NCI-H460 (cell line): ENCODE data around the gene TMEM120B. TPM values are rescaled to one million over a fixed set of nuclear protein-coding genes. Genes with fewer than 3 reads are reported as not detected.
"Not testable (repeated sequence)": the region's sequence is repeated elsewhere in the genome, so short reads cannot be mapped to it uniquely, and the experiment has no call there.

Experiments used
- DNase-seq: peaks from one replicate; pipeline ENCODE4 v3.0.0-alpha.2; 2016; ENCODE audit warnings: low read depth; ENCODE audit errors: extremely low read depth
- total RNA-seq: library from RNA; depleted of rRNA; stranded (reverse); fragments of >200 nt; shearing (Covaris generic); gene quantifications from 2 replicates; pipeline ENCODE4 v1.2.3, GENCODE V29; 2014

The TMEM120B gene
- total RNA-seq, 1 experiment from 2014 or later, result 11.8 TPM

- DNase-seq, result no peak
Measured at GRCh38 chr12:121708313-121709063, 4.1 kb upstream of the TMEM120B start.

- DNase-seq, result not testable (repeated sequence)
Measured at GRCh38 chr12:121709064-121709424, 3.5 kb upstream of the TMEM120B start.

- no peak for DNase-seq
Measured at GRCh38 chr12:121709478-121709961, 3.0 kb upstream of the TMEM120B start.

GRCh38 chr12:121711361-121712189, 977 bp upstream of the TMEM120B start:
- DNase-seq, result no peak

- DNase-seq, result no peak
Measured at GRCh38 chr12:121712190-121712460, 427 bp upstream of the TMEM120B start.

GRCh38 chr12:121713257-121713777, 765 bp downstream of the TMEM120B start:
- DNase-seq, result no peak

- no peak for DNase-seq
Measured at GRCh38 chr12:121713793-121714192, 1.2 kb downstream of the TMEM120B start.

GRCh38 chr12:121715055-121715454, 2.5 kb downstream of the TMEM120B start:
- not testable (repeated sequence) for DNase-seq

GRCh38 chr12:121715862-121716435, 3.4 kb downstream of the TMEM120B start:
- no peak for DNase-seq

- DNase-seq, result peak; percentile 70
Measured at GRCh38 chr12:121717041-121717699, 4.6 kb downstream of the TMEM120B start.

- DNase-seq, result no peak
Measured at GRCh38 chr12:121718653-121719239, 6.2 kb downstream of the TMEM120B start.

- DNase-seq, result no peak
Measured at GRCh38 chr12:121719926-121720414, 7.4 kb downstream of the TMEM120B start.

GRCh38 chr12:121720762-121721161, 8.2 kb downstream of the TMEM120B start:
- no peak for DNase-seq

GRCh38 chr12:121722511-121722910, 10.0 kb downstream of the TMEM120B start:
- DNase-seq, result no peak

GRCh38 chr12:121723200-121723599, 10.6 kb downstream of the TMEM120B start:
- DNase-seq, result no peak

- DNase-seq, result no peak
Measured at GRCh38 chr12:121724925-121725324, 12.4 kb downstream of the TMEM120B start.

- no peak for DNase-seq
Measured at GRCh38 chr12:121725423-121725822, 12.9 kb downstream of the TMEM120B start.

- no peak for DNase-seq
Measured at GRCh38 chr12:121729021-121729420, 16.5 kb downstream of the TMEM120B start.

GRCh38 chr12:121731473-121731872, 18.9 kb downstream of the TMEM120B start:
- DNase-seq, result no peak

- no peak for DNase-seq
Measured at GRCh38 chr12:121733849-121734248, 21.3 kb downstream of the TMEM120B start.
